HG02623 (cell line): ENCODE data around the gene PPARGC1A.

Experiments used
- ATAC-seq: cut with Tn5 transposase; IDR thresholded peaks from one replicate; pipeline ENCODE4 v1.9.1; 2021; ENCODE audit warnings: moderate library complexity; ENCODE audit not compliant: unreplicated experiment

PPARGC1A gene

DNA sequence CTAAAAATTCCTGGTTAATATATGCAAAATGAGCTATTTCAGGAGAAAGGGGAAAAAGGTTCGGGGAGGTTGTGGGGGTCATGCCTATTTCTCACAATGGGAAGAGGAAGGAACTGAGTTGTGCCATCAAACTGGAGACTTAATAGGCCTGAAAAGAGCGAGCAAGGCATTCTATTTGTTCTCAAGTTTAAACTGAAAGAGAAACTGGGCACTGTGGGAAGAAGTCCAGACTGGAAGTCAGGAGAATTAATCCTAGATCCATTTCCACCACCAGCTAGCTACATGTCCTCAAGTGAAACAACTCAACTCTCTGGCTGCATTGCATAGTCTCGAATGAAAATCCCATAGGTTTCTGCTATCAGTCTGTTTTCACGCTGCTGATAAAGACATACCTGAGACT lies 50.6 kb downstream of the PPARGC1A start:
- ATAC-seq = no peak

DNA sequence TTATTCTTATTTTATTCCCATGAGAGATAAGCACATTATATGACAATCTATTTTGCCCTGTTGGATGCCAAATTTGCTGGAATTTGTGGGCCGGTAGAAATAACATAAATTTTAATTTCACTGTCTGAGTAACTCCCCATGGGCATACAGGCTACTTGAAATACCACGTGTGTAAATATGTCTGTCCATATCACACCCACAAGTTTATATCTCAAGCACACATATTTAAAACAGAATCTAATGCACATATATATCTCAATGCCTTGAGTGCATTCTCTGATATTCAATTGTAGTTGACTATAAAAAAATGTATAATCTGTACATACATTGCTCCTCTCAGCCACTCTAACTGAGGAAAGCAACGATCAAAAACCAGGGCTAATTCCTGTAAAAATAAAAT lies 51.2 kb downstream of the PPARGC1A start:
- no peak for ATAC-seq

DNA sequence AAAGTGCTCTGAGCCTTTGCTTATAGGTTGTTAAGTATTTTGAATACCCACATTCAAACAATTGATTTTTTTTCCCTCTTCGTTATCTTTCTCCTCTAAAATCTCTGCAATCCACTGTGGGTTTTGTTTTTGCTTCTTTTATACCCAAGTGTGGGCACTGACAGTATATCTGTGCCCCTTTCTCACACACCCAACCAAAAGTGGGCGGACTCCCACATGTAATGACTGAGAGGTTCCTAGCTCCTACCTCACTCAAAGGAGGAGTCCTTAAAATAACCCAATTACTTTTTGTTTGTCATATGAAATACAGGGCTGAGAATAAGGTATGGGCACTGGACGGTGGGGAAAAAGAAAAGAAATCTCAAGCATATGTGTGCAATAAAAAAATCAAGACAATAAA lies 51.7 kb downstream of the PPARGC1A start:
- ATAC-seq = no peak

DNA sequence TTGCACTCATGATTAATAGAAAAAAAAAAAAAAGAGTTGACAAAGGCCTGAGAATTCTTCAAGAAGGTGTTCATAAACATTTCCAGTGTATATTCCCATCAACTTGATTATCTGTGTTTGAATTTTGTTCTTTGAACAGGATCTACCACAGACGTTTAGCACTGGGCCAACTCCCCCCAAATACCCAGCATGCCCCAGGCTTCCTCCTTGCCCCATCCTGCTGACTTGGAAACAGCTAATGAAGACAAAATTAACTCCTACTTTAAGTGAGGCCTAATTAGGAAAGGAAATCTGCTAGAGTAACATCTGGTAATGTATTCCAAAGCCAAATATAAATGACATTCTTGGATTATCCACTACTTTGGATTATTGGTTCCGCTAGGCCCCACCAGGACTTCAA lies 52.5 kb downstream of the PPARGC1A start:
- ATAC-seq = no peak

DNA sequence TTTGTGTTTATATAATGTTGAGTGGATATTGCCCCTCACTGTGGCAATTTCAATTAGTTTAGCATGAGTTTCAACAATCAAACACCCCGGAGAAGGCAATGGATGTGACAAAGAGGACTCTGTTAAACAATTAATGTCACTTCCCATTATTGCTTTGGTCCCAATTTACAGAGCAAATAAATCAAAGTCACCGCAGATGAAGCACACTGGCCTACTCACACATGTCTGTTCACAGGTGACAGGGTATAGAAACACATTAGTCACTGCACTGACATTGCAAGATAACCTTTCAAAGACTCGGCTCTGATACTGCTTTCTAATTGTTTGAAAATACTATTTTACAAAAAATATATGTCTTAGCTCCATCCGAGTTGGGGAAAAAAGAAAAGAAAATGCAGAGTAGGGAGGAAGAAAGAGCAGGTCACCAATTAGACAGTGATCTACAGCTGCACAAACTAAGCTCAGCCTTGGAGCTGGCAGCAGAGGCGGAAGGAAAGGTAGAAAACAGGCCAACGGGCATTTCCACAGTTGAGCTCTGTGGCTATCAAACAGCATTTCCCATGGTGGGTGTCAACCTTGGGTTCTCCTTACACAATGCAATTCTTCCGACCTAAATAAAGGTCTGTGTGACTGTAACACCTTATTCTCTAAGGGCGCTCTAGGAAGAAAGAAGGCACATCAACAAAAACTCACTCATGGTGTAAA lies 53.9 kb downstream of the PPARGC1A start:
- ATAC-seq = no peak

DNA sequence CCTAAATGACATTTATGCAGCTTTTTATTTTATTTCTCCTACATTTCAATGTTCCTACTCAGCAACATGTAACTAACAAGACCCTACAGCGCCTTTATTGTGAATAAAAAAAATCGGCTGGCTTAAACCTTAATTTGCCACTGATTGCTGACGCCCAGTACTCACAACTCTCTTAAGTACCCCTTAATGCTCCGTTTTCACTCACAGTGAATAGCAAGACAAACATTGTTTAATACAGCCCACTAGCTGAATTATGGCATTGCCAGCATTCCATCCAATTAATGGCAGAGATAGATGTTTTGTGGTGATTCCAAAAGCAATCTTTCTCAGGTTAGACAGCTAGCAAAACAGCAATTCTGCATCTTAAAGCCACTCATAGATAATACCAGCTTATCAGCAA lies 61.1 kb downstream of the PPARGC1A start:
- ATAC-seq = no peak

DNA sequence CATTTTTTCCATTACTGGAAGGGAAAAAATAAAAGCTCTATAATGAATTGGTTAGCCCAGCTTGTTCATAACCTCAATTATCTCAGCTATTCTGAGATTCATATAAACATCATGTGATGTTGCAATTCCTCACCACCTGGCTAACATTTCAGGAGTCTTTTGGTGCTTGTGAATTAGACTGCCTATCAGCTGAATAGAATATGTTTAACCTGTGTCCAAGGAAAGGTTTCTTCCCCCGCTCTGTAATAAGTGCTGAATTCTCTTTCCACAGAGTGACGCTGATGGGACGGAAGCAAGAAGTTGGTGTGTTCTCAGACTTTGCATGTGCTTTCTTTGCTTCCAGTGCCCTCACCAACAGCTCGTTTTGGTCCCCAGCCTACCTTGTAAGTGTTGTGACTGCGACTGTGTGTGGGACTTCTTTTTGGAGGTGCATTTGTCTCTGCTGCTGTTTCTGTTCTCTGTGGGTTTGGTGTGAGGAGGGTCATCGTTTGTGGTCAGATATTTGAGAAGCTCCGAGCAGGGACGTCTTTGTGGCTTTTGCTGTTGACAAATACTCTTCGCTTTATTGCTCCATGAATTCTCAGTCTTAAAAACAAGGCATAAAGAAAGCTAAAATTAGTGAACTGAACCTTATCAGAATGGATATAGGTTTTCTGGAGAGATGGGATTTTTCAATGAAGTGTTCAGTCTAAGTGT lies 61.7 kb downstream of the PPARGC1A start:
- no peak for ATAC-seq

DNA sequence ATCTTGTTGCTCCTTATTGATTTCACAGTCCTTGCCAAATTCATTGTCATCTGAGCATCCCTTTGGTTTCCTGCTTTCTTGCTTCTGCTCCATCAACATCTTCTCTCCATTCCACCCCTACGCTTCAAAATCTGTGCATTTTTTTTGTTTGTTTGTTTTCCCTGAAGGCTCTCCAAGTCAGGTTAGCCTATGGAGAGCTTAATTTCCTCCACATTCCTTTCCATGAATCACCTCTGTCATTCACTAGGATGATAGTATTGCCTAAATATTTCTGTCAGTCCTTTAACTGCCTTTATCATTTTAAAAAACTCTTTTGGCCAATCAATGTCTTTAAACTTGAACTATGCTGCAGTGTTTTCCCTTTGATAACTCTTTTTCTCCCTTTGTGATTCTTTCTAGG lies 67.7 kb downstream of the PPARGC1A start:
- ATAC-seq = no peak

DNA sequence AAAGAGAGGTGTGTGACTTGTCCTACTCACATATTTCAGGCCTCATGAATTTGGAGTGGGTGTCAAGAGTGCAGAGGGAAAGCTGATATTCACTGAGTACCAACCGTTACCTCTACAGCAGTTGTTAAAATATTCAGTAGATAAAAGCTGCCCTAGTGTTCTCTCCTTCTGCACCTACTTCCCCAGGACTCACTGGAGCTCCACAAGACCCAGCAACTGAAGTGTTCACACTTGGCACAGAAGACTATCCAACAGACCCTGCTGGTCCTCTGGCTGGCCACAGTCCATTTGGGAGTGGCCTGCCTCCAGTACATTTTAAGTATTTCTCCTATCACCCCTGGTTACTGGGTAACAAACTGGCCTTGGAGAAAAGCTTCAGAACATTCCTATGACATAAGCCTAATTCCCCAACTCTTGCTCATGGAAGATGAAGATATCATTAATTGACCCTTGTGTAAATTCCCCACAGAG lies 70.8 kb downstream of the PPARGC1A start:
- ATAC-seq = no peak

DNA sequence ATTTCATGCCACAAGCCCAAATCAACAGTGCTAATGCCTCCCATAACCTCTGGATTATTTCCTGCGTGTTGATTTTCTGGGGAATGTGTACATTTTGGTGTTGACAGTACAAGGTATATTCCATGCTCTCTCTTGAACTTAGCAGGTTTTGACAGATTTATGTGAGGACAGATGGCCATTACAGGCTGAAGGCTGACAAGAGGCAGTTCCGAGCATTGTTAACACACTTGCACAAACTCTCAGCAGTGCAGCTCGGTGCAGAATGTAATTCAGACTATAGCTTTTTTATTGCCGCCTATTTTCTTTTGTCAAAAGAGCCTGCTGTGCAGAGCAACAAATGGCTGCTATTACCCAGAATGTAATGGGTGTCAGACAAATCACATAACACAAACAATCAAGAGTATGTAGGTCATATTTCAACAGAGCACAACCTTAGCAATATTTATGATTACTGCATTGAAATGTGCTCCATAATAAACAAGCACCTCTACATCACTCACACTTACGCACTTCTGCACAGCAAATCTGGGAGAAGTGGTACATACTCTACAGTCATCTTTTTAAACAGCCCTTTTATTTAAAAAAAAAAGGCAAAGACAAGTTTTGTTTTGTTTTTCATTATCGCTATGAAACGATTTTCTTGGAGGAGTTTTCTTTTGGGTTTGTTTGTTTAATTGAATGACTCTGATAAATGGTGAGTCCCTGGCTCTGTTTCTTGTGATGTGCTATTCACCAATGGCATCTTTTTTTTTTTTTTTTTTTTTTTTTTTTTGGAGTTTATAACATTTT lies 71.6 kb downstream of the PPARGC1A start:
- no peak for ATAC-seq

DNA sequence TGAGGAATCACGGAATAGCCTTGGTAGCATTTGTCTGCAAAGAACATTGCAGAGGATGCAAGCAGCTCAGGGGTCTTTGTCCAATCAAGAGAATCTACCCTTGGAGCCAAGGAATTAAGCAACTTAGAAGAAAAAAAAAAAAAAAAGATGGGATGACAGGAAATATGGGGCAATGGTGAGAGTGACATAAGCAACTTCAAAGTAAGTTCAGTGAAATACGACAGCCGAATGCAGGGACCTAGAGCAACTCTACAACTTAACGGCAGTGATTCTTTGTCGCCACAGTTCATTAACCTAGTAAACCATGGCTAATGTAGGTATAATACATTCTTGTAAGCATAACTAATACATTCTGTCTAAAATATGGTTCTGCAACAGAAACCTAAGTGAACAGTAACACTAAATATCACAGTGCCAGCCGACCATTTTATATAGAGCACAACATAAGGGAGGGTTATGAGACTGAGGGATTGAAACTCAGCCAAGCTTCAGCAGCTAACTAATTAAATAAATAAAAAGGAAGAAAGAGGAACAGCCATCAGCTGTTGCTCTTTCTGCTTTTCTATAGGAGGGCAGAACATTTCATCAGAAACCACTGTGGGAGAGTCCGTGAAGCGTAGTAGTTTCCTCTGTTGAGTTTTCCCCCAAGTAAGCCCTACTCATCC lies 74.7 kb downstream of the PPARGC1A start:
- no peak for ATAC-seq

DNA sequence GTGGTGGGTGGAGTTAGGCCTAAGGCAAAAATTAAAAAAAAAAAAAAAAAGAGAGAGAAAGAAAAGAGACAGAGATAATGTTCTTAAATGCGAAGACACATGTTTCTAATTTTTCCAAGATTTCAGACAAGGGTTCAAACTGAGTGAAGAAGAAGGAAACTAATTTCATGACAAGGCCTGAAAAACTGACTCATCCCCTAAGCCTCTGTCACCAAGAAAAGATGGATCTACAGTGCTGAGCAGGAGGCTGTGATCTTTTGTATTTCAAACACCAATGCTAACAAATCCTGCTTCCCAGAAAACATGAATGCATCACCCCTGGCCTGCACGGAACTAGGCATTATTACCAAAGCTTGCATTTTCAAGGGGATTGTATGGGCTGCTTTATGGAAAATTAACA lies 75.3 kb downstream of the PPARGC1A start:
- no peak for ATAC-seq

DNA sequence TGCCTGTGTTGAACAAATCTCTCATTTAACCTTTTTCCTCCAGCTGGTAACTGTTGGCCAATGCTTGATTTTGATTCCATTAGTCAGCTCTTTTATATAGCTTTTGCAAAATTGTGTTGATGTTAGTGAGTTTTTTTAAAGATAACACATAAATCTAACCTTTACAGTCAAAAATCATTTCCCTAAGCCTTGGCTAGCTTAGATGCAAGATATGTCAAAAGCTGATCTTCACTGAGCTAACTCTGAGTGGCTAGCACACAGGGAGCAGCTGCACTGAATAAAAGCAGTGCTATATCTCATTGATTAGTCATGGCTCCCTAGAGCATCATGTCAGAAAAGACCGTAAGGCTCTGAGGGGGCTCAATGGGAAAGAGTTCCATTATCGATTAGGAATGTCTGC lies 78.7 kb downstream of the PPARGC1A start:
- ATAC-seq = no peak

DNA sequence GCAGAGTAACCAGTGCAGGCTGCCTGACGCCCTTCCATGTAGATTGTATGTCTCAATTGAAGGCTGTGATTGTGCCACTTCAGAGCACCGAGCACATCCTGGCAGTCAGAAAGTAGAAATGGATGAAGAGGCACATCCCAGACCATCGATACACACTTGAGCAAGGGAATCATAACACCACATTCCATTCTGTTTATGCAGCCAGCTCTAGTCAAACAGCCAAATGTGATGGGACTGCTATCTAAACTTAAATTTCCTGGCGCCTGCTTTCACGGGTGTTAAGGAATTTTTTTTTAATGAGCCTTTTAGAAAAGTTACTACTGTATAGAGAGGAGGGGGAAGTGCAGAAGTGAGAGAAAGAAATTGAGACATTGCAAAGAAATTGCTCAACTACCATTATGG lies 84.4 kb downstream of the PPARGC1A start:
- no peak for ATAC-seq

DNA sequence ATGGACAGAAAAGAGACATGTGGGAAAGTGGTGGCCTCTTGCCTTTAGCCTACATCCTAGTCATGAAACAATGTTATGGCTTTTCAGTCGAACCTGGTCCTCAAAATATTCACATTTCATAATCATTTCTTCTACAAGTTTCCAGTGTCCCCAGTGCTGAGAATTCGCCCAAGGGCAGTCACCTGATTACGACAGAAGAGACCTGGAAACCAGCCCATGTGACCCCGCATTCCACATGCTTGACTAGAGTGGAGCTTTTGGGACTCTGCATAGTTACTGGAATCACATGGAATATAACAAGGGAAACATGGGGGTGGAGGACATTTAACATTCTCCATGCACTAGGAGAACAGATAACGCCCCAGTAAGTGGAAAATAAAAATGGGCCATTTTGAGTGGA lies 100.1 kb downstream of the PPARGC1A start:
- ATAC-seq = no peak

DNA sequence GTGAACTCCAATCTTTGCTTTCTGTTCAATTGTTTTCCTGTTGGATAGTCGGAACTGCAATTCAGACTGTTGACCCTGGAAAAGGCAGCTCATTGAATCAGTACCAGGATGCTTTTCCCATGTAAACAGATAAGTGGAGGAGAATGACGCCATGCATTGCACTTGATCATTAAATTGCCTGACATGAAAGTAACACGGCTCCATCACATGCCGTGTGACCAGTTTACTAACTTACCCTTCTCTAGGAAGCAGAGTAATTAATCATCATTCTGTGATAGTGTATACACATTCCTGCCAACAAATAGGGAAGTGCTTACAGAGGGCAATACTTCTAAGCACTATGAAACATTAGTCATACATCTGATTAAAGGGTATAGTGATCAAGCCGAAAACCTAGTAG lies 101.4 kb downstream of the PPARGC1A start:
- no peak for ATAC-seq

DNA sequence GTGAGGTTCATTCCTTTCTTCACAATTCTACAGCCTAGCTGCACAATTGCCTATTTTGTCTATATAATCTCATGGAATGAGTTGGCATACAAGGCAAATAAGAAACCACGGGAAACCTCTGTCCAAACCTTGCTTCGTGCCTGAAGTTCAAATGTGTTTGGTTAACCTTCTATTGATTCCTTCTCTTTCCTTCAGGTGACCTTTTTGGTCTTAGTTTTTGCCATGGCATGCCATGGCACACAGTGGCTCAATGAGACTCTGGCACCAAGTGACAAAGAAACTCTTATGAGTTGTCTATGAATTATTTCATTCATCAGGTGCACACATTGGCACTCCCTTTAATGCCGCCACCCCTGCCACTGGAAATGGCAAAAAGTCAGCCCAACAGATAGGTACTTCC lies 101.8 kb downstream of the PPARGC1A start:
- no peak for ATAC-seq

DNA sequence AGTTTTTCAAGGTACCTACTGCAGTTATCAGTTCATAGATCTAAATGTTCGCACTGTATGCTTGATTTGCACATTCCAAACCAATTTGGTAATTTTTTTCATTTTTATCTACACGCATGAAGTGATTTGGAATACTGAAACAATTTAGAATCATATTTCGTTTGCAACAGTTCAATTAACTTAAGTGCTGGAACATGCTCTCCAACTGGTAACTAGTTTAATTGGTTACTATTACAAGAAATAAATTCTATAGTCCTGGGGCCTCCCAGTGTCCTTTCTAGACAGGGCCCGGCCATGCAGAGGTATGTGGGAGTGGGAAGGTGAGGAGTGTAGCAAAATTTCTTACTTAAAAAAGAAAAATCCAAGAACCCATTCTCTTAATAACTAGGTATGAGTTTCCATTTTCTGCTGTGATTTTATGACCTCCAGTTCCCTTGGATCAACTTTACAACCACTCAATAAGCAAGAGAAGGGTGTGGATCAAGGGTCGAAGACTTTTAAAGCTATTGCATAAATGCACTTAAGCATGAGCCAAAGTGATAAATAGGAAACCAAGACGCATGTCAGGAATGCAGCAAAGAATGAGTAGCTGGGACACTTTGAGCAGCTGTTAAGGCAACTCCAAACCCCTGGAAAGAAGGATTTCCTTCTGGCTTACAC lies 106.9 kb downstream of the PPARGC1A start:
- ATAC-seq = no peak

DNA sequence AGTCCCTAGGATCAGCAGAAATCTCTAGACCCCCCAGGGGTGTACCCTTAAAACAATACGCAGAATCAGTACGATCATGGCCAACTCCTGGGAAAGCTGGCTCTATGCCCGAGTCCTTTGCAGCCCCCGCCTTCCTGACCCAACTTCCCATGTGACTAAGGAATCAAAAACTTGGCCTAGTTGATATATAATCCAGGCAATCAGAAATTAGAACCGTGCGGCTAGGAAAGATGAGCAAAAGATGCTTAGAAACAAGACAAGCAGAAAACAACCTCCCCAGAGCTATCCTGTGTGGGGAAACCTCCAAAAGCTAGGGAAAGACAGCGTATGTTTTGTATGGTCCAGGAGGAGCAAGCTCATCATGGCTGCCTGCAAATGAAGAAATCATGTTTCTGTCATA lies 110.0 kb downstream of the PPARGC1A start:
- ATAC-seq = no peak

DNA sequence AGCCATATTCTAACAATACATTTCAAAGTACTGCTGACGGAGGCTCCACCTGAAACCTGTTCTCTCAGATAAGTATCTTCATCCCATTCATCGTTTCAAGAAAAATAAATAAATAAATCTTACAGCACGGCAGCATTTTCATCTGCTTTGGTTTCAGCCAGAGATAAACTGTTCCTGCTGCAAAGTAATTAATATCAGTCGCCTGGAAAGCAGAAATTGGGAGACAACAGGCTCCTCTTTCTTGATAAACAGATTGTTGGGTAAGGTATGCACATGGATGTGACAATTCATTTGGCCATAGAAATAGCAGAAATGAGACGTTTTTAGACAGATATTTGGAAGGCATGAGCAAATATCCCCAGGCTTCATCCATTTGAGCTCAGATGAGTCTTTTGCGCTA lies 110.4 kb downstream of the PPARGC1A start:
- ATAC-seq = no peak

DNA sequence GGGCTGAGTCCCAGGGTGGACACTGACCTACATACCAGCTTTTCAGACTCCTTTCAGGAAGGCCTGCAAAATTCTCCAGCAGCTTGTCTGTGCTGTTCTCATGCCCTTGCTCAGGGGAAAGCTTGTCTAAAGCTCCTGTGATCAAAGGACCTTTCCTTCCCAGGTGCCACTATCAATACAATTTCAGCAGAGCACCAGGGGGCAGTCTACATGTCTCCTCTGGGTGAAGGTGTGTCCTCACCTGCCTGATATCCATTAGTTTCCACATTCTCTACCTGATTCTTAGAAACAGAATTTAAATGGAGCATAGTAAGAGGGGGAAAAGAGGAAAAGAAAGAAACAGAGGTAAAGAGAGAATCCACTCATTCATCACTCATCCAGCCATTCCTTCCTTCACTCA lies 114.2 kb downstream of the PPARGC1A start:
- ATAC-seq = no peak
